ENCODE measurements around the gene IFNGR2.
A peak's percentile ranks its signal among the peaks of the same experiment; 100 is the strongest.
"Not testable (repeated sequence)": the region's sequence is repeated elsewhere in the genome, so short reads cannot be mapped to it uniquely, and the experiment has no call there.

The IFNGR2 gene

DNA sequence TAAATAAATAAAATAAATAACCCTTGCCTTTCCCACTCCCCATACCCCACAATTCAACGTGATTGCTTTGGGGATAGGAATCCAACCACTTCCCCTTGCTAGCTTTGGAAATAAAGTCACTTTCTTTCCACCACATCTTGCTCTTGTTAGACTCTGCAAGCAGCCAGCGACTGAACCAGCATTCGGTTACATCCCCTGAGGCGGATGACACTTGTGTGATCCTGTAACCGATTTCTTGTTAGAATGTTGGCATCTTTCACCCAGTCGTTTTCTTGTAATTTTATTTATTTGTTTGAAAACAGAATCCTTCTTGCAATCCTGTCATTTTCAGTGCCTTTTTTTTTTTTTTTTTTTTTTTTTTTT is 1.6 kb upstream of the IFNGR2 start:
- no peak for DNase-seq

DNA sequence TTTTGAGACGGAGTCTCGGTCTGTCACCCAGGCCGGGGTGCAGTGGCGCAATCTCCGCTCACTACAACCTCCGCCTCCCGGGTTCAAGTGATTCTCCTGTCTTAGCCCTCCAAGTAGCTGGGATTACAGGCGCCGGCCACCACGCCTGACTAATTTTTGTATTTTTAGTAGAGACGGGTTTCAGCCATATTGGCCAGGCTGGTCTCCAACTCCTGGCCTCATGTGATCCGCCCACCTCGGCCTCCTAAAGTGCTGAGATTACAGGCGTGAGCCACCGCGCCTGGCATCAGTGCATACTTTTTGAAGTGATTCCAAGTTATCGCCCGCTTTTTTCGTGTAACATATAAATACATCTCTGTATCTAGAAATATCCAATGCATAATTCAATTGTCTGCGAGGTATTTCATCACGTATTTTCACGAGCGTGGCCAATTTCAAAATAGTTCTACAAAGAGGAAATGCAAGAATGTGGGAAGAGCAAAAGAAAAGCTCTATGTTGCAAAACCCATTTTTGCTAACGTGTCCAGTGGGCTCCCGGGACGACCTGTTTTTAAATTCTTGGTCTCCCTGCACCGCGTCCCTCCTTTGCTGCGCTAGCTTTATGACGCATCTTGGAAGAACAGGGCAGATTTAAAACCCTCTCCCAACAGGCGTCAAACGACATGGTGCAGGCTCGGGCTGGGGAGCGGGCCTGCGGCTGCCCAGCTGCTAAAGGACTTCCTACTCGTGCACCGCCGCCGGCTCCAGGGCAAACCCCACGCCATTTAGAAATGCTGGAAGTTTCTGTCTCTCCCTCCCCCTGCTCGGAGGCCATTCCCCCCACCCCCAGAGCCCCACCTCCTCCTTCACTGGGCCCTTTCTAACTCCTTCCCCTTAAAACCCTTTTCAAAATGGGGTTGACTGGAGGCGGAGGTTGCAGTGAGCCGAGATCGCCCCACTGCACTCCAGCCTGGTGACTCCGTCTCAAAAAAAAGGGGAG is 923 bp upstream of the IFNGR2 start:
- peak; percentile 68 for DNase-seq

DNA sequence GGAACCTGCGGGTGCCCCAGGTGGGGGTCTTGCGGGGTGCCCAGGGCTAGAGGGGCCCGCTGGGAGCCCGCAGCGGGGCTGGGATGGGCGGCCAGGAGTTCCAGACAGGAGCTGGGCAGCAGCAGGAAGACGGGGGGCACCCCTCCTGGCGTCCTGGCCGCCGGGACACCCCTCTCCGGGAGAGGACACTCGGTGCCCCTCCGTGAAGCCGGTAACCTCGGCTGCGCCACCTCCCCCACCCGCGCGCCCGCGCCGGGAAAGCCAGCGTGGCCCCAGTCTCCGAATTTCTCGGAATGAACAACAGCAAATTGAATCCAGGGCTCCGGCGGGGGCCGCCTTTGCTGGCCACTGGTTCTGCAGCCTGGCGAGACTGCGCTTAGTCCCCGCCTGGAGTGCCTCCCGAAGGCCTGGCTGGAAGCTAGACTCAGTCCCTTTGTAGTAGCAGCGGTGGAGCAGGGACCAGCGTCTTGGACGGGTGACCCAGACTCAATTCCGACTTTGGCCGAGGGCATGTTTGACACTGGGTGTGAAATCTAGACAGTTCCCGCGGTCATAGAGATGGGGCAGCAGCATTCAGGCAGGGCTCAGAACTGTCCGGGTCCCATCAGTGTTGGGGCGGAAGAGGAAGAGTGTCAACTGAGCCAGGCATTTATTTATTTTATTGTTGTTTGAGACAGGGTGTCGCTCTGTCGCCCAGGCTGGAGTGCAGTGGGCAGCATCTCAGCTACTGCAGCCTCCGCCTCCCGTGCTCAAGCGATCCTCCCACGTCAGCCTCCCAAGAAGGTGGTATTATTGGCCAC is 773 bp downstream of the IFNGR2 start:
- DNase-seq, result peak; percentile 84

DNA sequence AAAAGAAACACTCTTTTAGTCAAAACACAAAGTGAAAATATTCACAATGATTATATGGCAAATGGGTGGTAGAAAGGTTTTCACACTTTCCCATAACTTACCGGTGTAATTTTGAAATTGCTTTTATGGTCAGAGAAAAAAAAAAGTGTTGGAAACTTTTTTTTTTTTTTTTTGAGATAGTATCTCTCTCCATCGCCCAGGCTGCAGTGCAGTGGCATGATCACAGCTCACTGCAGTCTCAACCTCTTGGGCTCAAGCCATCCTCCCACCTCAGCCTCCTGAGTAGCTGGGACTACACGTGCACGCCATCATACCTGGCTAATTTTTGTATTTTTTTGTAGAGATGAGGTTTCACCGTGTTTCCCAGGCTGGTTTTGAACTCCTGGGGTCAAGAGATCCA is 3.3 kb downstream of the IFNGR2 start:
- no peak for DNase-seq

DNA sequence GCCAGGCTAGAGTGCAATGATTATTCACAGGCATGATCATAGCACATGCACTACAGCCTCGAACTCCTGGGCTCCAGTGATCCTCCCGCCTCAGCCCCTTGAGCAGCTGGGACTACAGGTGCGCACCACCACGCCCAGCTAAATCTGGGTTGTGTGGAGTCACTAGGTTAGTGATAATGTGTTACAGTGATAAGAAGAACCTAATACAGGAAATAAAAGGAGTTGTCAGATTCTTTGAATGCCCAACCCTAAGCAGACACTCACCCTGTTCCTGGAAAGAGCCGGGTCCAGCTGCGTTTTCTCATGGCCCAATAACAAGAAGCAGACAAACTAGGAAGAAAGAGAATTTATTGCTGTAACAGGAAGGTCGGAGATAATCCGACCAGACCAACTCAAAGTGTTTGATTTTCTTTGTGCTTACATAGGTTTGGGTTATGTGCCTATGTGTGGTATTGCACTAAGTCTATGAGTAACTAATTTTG is 8.8 kb downstream of the IFNGR2 start:
- DNase-seq, result no peak

DNA sequence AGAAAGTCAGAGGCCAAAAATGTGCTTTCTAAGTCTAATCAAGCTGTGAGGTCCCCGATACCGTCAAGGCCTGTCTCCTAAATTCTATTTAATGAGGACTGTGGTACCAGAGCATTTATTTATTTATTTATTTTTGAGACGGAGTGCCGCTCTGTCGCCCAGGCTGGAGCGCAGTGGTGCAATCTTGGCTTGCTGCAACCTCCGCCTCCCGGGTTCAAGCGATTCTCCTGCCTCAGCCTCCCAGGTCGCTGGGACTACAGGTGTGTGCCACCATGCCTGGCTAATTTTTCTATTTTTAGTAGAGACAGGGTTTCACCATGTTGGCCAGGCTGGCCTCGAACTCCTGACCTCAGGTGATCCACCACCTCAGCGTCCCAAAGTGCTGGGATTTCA is 9.2 kb downstream of the IFNGR2 start:
- DNase-seq, result not testable (repeated sequence)

DNA sequence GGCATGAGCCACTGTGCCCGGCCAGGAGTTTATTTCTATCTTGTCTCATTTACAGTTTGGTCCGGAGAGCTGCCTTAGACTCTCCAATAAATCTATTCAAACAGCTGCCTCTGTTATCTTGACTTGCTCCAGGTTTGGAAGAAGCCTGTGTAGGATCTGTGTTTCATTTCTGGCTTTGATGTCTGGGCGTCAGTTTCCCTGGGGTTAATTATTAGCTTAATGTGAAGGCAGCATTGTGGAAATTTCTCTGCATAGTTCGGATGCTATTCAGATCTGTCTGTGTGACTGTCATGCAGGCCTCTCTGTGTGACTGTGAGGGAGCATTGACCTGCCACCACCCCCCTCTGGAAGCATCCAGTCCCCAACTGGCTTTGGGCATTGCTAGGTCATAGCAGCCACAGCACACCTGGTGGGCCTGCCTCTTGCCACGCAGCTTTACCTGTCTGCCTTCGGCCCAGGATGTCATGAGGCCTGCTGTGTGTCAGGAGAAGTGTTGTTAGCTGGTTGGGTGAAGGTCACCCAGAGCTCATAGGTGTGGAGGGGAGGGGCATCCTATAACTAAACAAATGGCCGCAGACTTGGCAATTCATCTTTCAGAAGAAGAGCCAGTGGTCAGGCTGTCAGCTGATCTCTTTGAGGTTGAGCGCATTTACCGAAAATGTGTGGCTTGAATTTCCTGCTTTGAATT is 9.8 kb downstream of the IFNGR2 start:
- peak; percentile 31 for DNase-seq

DNA sequence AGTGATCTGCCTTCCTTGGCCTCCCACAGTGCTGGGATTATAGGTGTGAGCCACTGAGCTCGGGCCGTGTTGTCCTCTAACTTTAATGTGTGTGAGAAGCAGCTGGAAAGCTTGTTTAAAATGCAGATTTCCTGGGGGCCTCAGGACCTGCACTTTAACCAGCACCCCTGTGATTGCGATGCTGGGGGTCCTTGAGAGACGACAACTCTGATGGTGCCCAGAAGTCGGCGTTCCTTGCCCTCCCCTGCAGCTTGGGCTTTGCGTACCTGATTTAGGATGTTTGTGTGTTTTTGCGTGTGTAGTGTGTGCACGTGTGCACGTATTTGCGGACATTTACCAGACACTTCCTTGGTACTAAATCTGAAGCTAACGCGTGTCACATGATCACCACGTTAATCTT is 10.9 kb downstream of the IFNGR2 start:
- no peak for DNase-seq

DNA sequence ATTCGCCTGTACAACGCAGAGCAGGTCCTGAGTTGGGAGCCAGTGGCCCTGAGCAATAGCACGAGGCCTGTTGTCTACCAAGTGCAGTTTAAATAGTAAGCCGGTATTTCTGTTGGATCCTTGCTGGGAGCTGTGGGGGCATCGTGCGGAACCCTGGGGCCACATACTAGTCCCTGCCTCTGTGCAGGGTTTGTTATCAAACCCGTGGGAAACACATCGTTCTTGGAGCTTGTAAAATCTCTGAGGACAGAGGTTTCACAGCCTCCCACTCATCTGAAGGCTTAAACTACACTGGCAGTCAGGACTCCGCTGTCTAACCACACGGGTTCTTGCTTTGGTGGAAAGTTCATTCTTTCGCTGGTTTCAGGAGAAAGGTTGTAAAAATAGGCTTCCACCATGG is 11.7 kb downstream of the IFNGR2 start:
- no peak for DNase-seq

DNA sequence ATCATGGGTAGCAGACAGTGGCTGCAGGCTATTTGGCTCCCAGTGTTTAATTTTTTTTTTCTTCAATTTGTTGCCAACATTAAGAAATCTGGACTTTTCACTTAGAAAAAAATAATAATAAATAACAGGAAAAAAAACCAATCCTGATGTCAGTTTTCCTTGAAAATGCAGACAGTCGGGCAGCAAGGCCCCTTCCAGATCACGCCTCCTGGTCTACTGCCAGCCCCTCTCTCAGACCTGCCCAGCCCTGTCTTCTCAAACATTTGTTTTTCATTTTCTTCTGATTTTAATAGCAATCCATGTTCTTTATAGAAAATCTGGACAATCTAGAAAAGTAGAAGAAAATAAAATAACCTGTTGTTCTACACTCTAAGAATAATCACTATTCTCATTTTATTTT is 15.5 kb downstream of the IFNGR2 start:
- no peak for DNase-seq

DNA sequence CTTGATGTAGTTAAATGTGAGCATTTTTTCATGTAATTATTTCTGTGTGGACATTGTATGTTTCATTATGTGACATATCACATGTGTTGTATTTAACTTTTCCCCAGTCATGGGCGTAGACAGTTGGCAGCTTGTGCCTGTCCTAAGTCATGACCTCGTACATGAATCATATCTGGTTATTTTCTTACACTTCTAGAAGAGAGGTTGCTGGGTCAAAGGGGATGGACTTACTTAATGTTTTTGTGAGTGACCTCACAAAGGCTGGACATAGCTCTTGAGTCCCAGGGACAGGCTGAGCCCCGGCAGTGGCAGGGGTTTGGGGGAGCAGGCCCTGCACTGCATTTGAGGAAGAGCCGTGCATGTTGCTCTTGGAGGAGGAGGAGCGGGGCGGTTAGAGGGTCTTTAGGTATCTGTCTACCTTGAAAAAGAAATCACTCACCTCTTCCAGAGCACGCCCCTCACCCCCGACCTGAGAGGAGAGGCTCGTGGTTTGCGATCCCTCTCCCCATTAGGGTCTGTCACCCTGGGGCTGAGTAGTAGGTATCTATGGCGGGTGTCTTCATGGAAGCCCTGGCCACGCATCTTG is 16.4 kb downstream of the IFNGR2 start:
- DNase-seq, result no peak

DNA sequence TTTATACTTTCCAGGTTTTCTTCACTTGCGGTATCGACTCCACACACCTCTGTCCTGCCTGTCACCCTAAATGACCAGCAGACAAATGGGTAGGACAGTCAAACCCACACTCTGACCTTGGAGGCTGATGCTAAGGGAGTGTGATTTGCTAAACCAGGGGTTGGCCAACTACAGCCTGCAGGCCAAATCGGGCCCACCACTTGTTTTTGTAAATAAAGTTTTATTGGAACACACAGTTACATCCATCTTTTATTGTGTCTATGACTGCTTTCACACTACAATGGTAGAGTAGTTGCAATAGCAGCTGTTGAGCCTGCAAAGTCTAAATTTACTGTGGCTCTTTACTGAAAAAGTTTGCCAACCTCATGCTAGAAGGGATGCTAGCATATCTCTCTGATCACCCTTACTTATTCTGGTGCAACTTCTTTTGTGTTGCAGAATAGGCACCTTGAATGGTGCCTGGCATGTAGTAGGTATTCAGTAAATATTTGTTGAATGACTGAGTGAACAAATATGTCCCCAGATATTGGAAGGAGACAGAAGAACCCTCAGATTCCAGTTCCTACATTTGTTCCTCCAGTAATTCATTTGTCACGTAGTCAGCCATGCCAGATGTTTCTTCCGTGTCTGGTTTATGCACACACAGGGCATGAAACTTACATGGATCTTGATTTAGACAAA is 18.6 kb downstream of the IFNGR2 start:
- no peak for DNase-seq

DNA sequence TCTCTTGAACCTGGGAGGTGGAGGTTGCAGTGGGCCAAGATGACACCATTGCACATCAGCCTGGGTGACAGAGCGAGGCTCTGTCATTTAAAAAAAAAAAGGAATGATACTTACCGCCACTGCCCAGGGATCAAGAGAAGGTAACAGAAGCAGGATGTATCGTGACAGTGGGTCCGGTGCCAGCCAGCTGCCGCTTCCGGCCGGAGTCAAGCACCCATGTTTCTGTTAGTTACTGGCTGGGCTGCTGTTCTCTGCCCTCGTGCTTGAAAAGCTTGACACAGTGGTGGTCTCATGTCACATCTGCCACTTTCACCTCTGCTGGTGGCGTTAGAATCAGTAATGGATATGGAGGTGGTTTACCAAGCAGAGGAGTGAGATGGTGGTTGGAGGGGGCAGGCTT is 21.0 kb downstream of the IFNGR2 start:
- no peak for DNase-seq

DNA sequence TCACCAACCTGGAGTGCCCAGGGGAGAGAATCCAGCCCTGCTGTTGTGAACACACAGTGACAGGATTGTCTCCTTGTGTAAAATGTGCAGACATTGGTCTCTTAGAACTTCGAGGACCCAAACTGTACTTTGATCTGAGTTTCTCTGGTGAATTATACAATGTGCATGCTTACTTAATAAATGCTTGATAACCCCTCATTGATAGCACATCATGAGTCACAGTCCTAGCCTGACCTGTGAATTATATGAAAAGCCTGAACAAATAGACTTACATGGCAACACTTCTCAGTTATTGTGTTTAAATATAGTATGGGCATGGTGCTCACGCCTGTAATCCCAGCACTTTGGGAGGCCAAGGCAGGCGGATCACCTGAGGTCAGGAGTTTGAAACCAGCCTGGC is 22.6 kb downstream of the IFNGR2 start:
- no peak for DNase-seq

DNA sequence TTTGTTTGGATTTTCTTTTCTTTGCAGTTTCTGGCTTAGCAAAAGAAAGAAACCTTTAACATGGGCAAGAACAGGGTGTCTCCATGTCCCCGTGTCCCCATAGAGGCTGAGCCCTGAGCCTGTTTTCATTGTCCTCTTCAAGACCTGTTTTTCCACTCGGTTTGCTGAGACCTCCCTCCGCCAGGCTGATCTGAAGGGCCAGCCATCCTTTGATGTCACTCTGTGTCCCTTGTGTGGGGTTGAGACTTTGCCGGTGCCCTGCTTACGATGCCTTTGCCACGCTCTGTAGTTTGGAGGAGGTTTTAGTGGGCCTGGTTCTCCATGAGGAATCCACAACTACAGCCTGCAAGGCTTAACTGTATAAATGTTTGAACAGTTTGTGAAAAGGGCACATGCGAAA is 23.8 kb downstream of the IFNGR2 start:
- DNase-seq, result no peak

DNA sequence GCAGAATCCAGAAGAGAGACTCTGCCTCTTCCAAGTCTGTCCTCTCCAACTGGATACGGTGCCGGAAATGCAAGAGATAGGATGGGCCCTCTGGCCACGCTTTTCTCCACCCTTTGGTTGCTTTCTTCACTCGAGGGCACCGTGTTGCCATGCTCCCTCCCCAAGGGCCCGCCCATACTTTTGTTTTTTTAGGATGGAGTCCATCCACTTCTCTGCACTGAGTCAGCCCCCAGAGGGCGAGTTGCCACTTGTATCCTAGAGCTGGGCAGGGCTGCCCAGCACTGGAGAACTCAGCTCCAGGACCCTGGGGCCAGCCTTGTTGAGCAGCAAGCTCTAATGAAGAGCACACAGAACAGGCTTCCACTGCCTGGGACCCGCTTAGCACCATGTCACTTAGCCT is 25.5 kb downstream of the IFNGR2 start:
- no peak for DNase-seq

DNA sequence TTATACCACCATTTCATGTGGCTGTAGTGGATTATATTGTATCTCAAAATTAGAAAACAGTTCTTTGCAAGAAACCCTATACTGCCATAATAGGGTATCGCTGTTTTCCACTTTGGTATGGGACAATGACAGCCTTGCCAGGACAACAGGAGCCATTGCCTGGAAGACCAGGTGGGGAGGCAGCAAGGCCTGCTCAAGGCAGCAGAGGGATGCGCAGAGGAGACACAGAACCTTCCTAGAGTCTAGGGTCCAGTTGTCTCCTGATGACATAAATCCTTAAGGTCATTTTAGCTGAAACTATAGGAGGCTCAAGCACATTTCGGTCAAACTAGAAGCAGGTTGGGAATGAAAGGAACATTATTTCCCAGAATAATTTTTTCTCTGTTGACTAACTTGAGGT is 27.6 kb downstream of the IFNGR2 start:
- DNase-seq, result no peak

DNA sequence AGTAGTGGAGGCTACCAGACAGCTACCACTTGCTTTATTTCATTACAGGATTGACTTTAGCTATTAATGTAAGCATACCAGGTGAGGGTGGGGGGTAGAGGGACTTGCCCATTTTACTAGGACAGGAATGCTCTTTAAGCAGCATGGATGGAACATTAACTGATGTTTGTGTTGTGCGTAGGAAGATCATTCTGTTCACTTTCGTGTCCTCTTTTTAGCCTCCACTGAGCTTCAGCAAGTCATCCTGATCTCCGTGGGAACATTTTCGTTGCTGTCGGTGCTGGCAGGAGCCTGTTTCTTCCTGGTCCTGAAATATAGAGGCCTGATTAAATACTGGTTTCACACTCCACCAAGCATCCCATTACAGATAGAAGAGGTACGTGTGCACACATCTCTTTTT is 29.3 kb downstream of the IFNGR2 start:
- DNase-seq, result no peak

DNA sequence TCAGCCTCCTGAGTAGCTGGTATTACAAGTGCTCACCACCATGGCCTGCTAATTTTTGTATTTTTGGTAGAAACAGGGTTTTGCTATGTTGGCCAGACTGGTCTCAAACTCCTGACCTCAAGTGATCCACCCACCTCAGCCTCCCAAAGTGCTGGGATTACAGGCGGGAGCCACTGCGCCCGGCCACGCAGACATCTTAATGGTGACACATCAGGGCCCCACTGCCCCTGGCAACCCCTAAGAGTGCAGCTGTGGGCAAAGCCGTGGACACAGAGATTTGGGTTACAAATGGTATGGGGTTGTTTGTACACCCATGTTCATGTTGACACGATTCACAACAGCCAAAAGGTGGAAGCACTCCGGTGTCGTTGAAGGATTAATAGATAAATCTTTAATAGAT is 29.8 kb downstream of the IFNGR2 start:
- no peak for DNase-seq

DNA sequence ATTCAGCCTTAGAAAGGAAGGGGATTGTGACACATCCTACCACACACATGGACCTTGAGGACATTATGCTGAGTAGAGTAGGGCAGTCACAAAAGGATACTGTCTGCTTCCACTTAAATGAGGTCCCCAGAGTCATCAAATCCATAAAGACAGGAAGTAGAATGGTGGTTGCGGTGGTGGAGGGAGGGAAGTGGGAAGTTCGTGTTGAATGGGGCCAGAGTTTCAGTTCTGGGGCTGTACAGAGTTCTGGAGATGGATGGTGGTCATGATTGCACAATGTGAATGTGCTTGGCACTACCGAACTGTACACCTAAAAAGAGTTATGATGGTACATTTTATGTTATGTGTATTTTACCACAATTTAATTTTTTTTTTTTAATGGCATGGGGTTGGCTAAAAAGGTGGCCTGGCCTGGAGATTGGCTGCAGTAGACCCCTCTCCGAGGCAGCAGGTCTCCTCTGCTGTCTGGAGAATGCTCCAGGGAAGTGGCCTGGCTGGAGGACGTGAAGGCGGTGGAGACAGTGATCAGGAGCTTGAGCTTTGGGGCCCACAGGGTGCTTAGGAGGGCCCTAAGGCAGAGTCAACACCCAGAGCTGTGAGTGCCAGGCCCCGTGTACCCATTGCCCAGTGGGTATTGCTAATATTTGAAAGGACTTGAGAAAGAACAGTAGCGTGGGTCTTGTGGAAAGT is 30.4 kb downstream of the IFNGR2 start:
- no peak for DNase-seq

DNA sequence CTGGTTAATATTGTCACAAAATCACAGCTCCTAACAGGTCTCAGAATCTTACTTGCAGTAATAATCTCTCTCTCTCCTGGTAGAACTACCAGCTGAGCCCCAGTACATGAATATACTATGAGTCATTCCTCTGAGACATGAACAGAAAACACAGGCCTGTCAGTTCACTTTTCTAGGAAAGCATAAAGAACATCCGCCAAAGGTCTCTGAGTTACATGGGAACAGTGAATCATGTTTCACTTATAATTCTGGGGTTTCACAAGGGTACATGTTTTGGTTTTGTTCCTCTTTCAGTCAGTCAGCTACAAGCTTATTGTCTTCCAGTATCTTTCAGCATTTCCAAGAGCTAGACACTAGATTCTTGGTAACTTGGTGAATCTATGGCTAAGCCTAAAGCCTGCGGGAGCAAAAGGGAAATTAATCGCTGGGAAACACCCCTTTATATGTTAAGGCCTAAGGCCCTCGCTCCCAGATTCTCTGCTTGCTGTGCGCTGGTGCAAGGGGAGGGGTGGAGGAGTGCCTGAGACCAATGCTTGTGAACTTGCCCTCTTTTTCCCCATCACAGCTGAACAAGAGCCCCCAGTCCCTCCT is 31.7 kb downstream of the IFNGR2 start:
- DNase-seq, result no peak

Data from right kidney (tissue), 1 donor.